ENCODE data around the gene ZNHIT6.

The ZNHIT6 gene

GRCh38 chr1:85656948-85657347, 51.3 kb downstream of the ZNHIT6 start:
- TF ChIP-seq CTCF (IDR thresholded peaks at IDR 0.05; ENCODE audit: extremely low read depth, insufficient read depth, missing control alignments) = no peak
- DNase-seq (ENCODE audit: low spot score) = no peak
- in situ Hi-C loops (cut with MboI; ENCODE audit: low pct_unique_long_range_greater_than_20kb, low sequenced_read_pairs, unreplicated experiment) = no loop called here

DNA sequence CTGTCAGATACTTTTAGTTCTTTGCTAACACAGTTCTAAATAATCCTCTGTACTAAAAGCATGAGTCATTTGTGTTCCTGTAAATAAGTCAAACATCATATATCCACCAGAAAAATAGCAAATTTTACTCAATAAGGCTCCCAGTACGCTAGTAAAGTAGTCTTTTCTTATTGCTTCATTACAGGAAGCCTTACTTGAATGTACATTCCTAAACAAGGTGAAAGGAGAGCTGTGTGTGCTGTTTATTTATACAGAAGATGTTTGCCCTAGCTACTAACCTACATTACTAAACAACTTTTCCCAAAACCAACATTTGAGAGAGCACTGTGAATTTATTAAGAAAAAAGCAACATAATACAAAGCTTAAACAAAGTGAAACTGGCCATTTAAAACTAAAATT, 52.0 kb downstream of the ZNHIT6 start:
- TF ChIP-seq CTCF (IDR thresholded peaks at IDR 0.05; ENCODE audit: extremely low read depth, insufficient read depth, missing control alignments) = no peak
- in situ Hi-C loops (cut with MboI; ENCODE audit: low pct_unique_long_range_greater_than_20kb, low sequenced_read_pairs, unreplicated experiment) = no loop called here
- no peak for DNase-seq (ENCODE audit: low spot score)

GRCh38 chr1:85655315-85655714, 52.9 kb downstream of the ZNHIT6 start:
- no peak for TF ChIP-seq CTCF (IDR thresholded peaks at IDR 0.05; ENCODE audit: extremely low read depth, insufficient read depth, missing control alignments)
- no peak for DNase-seq (ENCODE audit: low spot score)
- in situ Hi-C loops (cut with MboI; ENCODE audit: low pct_unique_long_range_greater_than_20kb, low sequenced_read_pairs, unreplicated experiment) = no loop called here

DNA sequence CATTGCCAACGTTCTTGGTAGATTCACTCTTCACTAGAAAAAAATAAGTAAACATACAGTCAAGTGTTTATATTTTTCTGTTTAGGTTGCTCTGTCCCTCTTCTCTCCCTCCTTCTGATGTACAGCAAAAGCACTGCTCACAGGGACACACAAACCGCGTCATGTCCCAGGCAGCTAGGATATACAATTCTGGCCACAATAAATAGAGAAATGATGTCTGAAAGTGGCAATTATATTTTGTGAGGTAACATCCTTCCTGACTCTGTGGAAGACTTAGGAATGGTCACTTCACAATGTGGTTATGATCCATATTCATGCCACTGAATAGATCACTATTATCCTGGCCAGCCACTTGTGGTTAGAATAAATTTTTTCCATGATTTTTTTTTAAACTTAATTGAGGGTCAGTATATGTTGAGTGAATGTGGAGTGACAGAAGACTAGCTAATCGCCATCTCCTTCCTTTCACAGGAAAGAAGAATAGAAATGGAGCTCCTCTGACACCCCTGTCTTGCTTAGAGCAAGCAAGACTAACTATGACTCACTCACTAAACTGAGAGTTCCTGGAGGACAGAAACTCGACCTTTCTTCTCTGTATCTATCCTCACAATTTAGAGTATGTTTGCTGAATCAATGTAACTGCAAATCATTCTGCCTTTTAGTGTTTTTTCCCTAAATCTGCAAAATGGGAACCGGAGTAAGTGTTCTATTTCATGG, 54.0 kb downstream of the ZNHIT6 start:
- no peak for TF ChIP-seq CTCF (IDR thresholded peaks at IDR 0.05; ENCODE audit: extremely low read depth, insufficient read depth, missing control alignments)
- in situ Hi-C loops (cut with MboI; ENCODE audit: low pct_unique_long_range_greater_than_20kb, low sequenced_read_pairs, unreplicated experiment) = no loop called here
- no peak for DNase-seq (ENCODE audit: low spot score)

GRCh38 chr1:85652327-85652726, 55.9 kb downstream of the ZNHIT6 start:
- no peak for TF ChIP-seq CTCF (IDR thresholded peaks at IDR 0.05; ENCODE audit: extremely low read depth, insufficient read depth, missing control alignments)
- in situ Hi-C loops (cut with MboI; ENCODE audit: low pct_unique_long_range_greater_than_20kb, low sequenced_read_pairs, unreplicated experiment) = no loop called here
- DNase-seq (ENCODE audit: low spot score) = no peak

DNA sequence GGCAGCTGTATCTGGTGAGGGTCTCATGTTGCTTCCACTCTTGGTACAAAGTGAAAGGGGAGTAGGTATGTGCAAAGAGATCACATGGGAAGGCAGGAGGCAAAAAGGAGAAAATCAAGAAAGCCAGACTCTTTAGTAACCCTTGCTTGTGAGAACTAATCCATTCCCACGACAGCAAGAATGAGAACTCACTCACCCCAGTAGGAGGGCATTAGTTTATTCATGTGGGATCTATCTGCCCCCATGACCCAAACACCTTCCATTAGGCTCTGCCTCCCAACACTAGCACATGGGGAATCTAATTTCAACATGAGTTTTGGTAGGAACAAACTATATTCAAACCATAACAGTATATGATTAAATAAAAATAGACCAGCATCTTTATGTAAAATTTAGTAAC, 57.6 kb downstream of the ZNHIT6 start:
- in situ Hi-C loops (cut with MboI; ENCODE audit: low pct_unique_long_range_greater_than_20kb, low sequenced_read_pairs, unreplicated experiment) = no loop called here
- DNase-seq (ENCODE audit: low spot score) = no peak
- TF ChIP-seq CTCF (IDR thresholded peaks at IDR 0.05; ENCODE audit: extremely low read depth, insufficient read depth, missing control alignments) = no peak
